OCI-LY7 (cell line): Measurements from ENCODE around the gene DIP2C. TPM values are rescaled to one million over a fixed set of nuclear protein-coding genes. Genes with fewer than 3 reads are reported as not detected.
"Not testable (repeated sequence)": the region's sequence is repeated elsewhere in the genome, so short reads cannot be mapped to it uniquely, and the experiment has no call there.

Source experiments
- BruUV-seq: library from RNA; stranded (reverse); fragments of 400-500 nt; replicated peaks from 2 replicates; lab custom pipeline; 2021; lab: Mats Ljungman, UMichigan
- CTCF ChIA-PET: fragments of 300-600 bp; sonication (Branson Sonifier 250); formaldehyde crosslinking; loops from one replicate; lab custom pipeline; 2022; ENCODE audit warnings: antibody characterized with exemption; ENCODE audit not compliant: unreplicated experiment; lab: Charles Lee
- POLR2A ChIA-PET: fragments of 300-600 bp; sonication (Branson Sonifier 250); formaldehyde crosslinking; loops from one replicate; lab custom pipeline; 2022; ENCODE audit warnings: antibody characterized with exemption; lab: Charles Lee
- DNase-seq: peaks from one replicate; pipeline ENCODE4 v3.0.0-alpha.2; 2015; ENCODE audit warnings: low spot score
- H2AFZ ChIP-seq: fragments of 200-600 bp; sonication (generic), shearing (Covaris generic); 2 replicates; pipeline ENCODE4 v1.6.1; 2014; ENCODE audit warnings: mild to moderate bottlenecking, antibody characterized with exemption, low read length, moderate library complexity
- H3K27ac ChIP-seq: fragments of 200-600 bp; sonication (generic); 2 replicates; pipeline ENCODE4 v1.5.1; 2014; ENCODE audit warnings: mixed run types, low read depth, mild to moderate bottlenecking, moderate library complexity, low read length, inconsistent platforms; ENCODE audit not compliant: poor library complexity, severe bottlenecking
- H3K36me3 ChIP-seq: fragments of 200-600 bp; sonication (generic); 2 replicates; pipeline ENCODE4 v1.6.1; 2014; ENCODE audit warnings: mild to moderate bottlenecking, antibody characterized with exemption, low read length, moderate library complexity, mixed read lengths; ENCODE audit not compliant: insufficient read depth
- H3K4me1 ChIP-seq: fragments of 200-600 bp; sonication (generic); 2 replicates; pipeline ENCODE4 v1.5.1; 2014; ENCODE audit warnings: mild to moderate bottlenecking, low read length; ENCODE audit not compliant: insufficient read depth, poor library complexity, severe bottlenecking
- H3K4me2 ChIP-seq: fragments of 200-600 bp; sonication (generic); 2 replicates; pipeline ENCODE4 v1.6.1; 2014; ENCODE audit warnings: mild to moderate bottlenecking, low read length
- H3K4me3 ChIP-seq: fragments of 200-600 bp; sonication (generic); 2 replicates; pipeline ENCODE4 v1.5.1; 2014; ENCODE audit warnings: mild to moderate bottlenecking, low read depth, low read length; ENCODE audit not compliant: poor library complexity, severe bottlenecking
- H3K79me2 ChIP-seq: fragments of 200-600 bp; sonication (generic); 2 replicates; pipeline ENCODE4 v1.6.1; 2016; ENCODE audit warnings: low read depth, mild to moderate bottlenecking, low read length, moderate library complexity, mixed read lengths; ENCODE audit not compliant: insufficient read depth
- H3K9me2 ChIP-seq: fragments of 200-600 bp; sonication (generic); 2 replicates; pipeline ENCODE4 v1.6.1; 2016; ENCODE audit warnings: mild to moderate bottlenecking, low read length, mixed read lengths; ENCODE audit not compliant: insufficient read depth
- H3K9me3 ChIP-seq: fragments of 200-600 bp; sonication (generic); 2 replicates; pipeline ENCODE4 v1.6.1; 2014; ENCODE audit warnings: mild to moderate bottlenecking, mixed run types, low read length, mixed read lengths
- H4K20me1 ChIP-seq: fragments of 200-600 bp; sonication (generic); 2 replicates; pipeline ENCODE4 v1.6.1; 2014; ENCODE audit warnings: mild to moderate bottlenecking, antibody characterized with exemption, low read length, moderate library complexity, mixed read lengths; ENCODE audit not compliant: insufficient read depth
- EZH2phosphoT487 ChIP-seq: fragments of 200-600 bp; sonication (generic); IDR thresholded peaks from 2 replicates; pipeline ENCODE4 v1.6.1; 2018; ENCODE audit warnings: low read depth, borderline replicate concordance, mild to moderate bottlenecking, mixed run types, antibody characterized with exemption, low read length, moderate library complexity, mixed read lengths
- intact Hi-C: fragments of 100-400 bp; cut with micrococcal nuclease; formaldehyde crosslinking; loops from one replicate; pipeline ENCODE4 v1.10.0; 2022; ENCODE audit not compliant: unreplicated experiment
- total RNA-seq, 2 experiments: library from RNA; depleted of rRNA in 1 of 2; stranded (reverse); fragments of >200 nt in 1 of 2; shearing (Covaris generic) in 1 of 2; gene quantifications; 2 replicates each; pipeline ENCODE4 v1.2.3, GENCODE V29; 2014 to 2022
- TF ChIP-seq, protein P1 (sequence below): fragments of 200-600 bp; sonication (generic); conservative IDR thresholded peaks from 2 replicates; pipeline ENCODE4 v1.5.1; 2014; ENCODE audit warnings: mild to moderate bottlenecking, antibody characterized with exemption, low read length, moderate library complexity, mixed read lengths

The DIP2C gene
- total RNA-seq, 2 experiments from 2014 or later: 10.9 to 29.5 TPM

DNA sequence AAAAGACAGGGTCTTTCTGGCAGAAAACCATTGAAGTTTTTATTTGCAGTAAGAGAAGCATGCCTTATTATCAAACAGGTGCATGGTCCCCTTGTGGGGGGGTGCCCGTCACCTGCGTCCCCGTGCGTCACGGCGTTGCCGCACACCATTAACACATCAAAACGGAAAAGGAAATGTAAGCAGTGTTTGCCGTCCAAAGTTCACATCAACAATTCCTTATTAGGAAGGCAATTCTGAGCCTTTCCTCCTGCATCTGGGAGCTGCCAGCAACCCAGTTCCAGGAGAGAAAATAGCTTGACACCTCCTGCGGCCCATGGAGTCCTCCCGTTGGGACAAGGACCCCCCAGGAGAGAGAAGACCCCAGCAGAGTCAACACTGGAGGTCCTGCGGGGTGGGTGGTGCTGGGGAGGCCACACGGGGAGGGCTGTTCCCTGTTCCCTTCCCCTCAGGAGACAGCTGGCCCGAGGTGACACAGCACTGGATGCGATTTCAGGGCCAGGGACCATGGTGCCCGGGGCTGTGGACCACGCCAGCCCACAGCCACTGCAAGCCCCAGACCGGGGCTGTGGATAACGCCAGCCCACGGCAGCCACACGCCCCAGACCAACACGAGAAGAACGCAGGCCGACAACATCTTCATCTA, 39.5 kb downstream of the DIP2C start:
- Histone ChIP-seq H3K79me2 (no peaks in the 10 kb centered on the region), H3K4me1 (no peaks in the 10 kb centered on the region), H3K9me2 (no peaks in the 10 kb centered on the region), H4K20me1 (no peaks in the 10 kb centered on the region; the same call in 1 of the 2 replicates), H2AFZ (no peak overlapping the region), H3K36me3 (no peaks in the 10 kb centered on the region), H3K4me2 (no peak overlapping the region), H3K27ac (no peak overlapping the region), H3K9me3 (no peaks in the 10 kb centered on the region), H3K4me3 (no peak overlapping the region)
- ChIA-PET POLR2A (no interaction called here), CTCF (no interaction called here)
- intact Hi-C loops: no loop called here
- no peak for DNase-seq
- no TSS peak for BruUV-seq
- TF ChIP-seq EZH2phosphoT487: no peak
- TF ChIP-seq, protein P1, sequence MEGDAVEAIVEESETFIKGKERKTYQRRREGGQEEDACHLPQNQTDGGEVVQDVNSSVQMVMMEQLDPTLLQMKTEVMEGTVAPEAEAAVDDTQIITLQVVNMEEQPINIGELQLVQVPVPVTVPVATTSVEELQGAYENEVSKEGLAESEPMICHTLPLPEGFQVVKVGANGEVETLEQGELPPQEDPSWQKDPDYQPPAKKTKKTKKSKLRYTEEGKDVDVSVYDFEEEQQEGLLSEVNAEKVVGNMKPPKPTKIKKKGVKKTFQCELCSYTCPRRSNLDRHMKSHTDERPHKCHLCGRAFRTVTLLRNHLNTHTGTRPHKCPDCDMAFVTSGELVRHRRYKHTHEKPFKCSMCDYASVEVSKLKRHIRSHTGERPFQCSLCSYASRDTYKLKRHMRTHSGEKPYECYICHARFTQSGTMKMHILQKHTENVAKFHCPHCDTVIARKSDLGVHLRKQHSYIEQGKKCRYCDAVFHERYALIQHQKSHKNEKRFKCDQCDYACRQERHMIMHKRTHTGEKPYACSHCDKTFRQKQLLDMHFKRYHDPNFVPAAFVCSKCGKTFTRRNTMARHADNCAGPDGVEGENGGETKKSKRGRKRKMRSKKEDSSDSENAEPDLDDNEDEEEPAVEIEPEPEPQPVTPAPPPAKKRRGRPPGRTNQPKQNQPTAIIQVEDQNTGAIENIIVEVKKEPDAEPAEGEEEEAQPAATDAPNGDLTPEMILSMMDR: no peak

DNA sequence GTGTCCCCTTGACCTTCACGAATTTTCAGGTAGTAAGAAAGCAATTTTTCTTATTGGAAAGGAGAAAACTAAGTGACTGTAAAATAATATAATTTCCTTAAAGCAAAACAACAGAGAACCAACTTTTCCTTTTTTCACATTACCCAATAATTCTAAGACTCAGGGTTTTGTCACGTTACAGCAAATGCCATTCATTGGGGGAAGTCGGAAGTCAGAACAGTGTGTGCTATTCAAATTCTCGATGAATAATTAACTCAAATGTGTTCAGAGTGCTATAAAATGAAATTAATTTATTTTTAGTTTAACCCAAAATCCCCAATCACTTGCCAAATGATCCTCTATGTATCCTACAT, 40.0 kb downstream of the DIP2C start:
- BruUV-seq: no TSS peak

DNA sequence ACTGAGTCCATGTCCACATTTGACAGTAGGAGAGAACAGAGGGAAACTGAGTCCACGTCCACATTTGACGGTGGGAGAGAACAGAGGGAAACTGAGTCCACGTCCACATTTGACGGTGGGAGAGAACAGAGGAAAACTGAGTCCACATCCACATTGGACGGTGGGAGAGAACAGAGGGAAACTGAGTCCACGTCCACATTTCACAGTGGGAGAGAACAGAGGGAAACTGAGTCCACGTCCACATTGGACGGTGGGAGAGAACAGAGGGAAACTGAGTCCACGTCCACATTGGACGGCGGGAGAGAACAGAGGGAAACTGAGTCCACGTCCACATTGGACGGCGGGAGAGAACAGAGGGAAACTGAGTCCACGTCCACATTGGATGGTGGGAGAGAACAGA, 42.4 kb downstream of the DIP2C start:
- H4K20me1 ChIP-seq, H3K4me1 ChIP-seq, intact Hi-C loops, H3K36me3 ChIP-seq, CTCF ChIA-PET, DNase-seq, H3K4me2 ChIP-seq, H3K9me3 ChIP-seq, H3K4me3 ChIP-seq, H3K79me2 ChIP-seq, BruUV-seq, H2AFZ ChIP-seq, H3K27ac ChIP-seq, H3K9me2 ChIP-seq: not testable (repeated sequence)
- POLR2A ChIA-PET: interaction anchor here (1.0 kb wide), 1 partner anchor 35 kb away, joined by 3 read pairs; no protein-coding TSS in a partner anchor

More for the DNA sequence above, 40.0 kb downstream of the DIP2C start:
- Histone ChIP-seq H3K4me1 (no peaks in the 10 kb centered on the region), H3K4me3 (no peak overlapping the region), H2AFZ (no peak overlapping the region), H3K4me2 (no peak overlapping the region), H3K27ac (no peak overlapping the region), H3K79me2 (no peaks in the 10 kb centered on the region), H4K20me1 (no peaks in the 10 kb centered on the region; the same call in 1 of the 2 replicates), H3K9me2 (no peaks in the 10 kb centered on the region), H3K9me3 (no peaks in the 10 kb centered on the region), H3K36me3 (no peaks in the 10 kb centered on the region)
- no peak for DNase-seq
- intact Hi-C loops: no loop called here
- POLR2A ChIA-PET: no interaction called here
- no peak for TF ChIP-seq EZH2phosphoT487
- TF ChIP-seq, protein P1: no peak
- CTCF ChIA-PET: no interaction called here
